Measurements from ENCODE around the gene IFNA6.

The IFNA6 gene

DNA sequence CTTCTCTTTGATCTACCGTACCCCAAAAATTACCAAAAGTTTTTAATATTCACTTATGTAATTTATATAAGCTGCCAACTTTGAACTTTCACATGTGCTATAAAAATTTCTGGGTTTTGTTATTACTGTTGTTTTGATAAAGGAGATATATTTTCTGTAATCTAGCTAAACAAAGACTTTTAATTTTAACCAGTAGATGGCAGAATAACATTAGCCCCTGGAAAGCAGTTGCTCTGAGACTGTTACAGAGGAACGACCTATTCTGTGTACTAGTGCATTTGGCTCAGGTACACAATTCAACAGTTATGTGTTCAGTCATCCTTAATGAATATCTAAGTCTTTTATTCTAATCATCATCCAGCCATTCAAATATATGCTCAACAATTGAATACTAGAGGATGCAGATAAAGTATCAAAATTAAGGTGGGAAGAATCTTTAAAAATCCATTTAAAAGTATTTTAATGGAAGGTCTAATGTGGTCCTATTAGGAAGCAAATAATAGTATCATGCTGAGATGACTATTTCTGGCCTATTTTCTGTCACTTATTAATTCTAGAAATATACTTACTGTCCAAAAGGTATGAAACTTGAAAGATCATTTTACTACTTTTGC lies 24.1 kb downstream of the IFNA6 start:
- no peak for DNase-seq

DNA sequence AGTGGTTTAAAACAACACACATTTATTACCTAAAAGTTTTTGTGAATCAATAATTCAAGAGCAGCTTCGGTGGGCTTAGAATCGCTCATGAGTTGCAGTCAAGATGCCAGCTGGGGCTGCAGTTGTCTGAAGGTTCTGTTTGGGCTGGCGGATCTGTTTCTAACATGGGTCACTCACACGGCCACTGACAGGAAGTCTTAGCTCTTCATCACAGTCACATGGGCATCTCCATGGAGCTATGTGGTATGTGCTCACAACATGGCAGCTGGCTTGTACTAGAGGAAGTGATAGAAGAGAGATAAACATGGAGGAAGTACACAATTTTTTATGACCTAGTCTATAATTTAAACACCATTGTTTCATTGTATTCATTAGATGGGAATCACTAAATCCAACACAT lies 26.6 kb downstream of the IFNA6 start:
- no peak for DNase-seq

DNA sequence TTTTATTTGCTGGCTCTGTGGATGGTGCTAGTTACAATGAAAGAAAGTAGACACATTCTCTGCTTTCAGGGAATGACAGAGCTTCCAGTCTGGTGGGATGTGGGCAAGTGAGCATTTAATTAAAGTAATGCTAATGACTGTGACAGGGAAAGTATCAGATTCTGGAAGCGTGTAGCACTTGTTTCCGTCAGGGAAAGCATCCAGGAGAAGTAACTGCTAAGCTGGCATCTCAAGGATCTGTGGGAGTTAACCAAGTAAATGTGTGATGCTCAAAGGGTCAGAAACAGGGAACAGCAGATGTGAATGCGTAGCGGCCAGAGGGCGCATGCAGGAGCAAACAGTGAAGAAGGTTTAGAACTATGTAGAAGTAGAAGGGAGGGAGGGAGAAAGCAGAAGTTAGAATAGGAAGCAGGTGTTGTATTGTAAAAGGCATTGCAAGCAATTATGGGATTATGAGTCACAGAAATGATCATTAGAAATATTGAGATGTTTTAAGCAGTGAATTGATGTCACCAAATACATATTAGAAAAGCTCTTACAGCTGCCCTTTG lies 27.7 kb downstream of the IFNA6 start:
- no peak for DNase-seq

DNA sequence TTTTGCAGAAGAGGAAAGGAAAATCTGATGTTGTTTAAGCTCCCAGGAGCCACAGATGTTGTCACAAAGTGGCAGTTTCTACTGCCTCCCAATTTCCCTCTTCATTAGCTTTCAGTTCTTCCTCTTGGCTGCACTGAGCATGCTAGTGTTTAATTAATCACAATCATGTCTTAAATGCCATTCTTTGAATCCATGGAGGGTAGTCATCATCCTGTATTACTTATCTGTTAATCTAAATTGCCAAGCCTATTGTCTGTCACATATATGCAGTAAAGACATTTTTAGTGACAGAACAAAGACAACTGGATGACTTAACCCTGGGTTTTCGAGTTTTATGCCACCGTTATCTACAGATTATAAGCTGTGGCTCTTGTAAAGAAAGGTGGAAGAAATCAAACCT lies 30.2 kb downstream of the IFNA6 start:
- no peak for DNase-seq

DNA sequence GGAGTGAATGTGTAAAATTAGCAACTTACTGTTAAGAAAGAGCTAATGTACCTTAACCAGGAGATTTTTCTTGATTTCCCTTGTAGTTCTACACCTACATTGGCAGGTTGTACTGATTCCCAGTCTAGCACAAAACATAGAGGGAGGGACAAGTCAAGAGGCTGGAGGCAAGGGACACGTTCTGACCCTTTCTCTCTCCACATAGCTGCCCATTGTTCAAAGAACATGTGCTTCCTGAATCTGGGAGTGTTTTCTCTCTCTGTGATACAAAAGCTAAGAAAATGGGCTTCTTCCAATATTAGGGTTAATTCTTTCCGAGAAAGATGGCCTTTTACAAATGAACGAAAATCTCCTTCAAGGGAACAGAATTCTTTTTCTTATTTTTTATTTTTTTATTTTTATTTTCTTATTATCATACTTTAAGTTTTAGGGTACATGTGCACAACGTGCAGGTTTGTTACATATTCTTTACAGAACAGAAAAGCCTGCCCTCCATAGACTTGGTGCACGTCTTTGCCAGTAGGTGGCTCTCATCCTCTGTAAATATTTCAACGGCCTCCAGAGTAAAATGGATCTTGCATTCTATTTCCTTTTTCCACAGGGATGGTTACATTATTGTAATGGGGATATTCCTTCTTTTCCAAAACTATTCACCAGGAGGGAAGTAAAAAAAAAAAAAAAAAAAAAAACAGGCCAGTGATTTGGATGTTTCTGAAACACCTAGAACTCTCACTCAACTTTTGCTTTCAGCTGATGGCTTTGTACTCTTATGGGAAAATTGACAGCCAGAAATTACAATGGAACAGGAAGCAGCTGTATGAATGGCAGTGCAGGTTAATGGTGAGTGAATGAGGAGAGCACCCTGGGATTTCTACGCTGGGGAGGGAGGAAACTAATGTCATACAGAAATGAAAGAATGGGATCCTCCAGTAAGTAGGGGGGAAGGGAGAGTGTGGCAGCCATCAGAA lies 32.4 kb downstream of the IFNA6 start:
- no peak for DNase-seq

DNA sequence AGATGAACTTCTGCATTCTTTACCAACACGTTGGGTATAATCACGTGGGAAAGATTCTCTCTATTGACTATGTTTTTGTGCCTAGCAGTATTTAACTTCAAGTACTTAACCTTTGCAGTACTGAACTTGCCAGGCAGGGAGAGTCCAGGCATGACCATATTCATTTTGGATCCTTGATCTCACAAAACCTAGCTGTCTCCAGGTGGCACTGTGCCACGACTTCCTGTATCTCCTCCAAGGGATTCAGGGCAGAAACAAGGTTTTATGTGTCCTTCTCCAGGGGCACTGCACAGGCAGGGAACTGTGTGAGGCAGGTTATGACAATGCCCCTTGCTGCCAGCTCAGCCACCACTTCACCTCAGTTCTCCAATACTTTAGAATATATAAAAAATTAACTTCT lies 33.8 kb downstream of the IFNA6 start:
- DNase-seq: no peak

DNA sequence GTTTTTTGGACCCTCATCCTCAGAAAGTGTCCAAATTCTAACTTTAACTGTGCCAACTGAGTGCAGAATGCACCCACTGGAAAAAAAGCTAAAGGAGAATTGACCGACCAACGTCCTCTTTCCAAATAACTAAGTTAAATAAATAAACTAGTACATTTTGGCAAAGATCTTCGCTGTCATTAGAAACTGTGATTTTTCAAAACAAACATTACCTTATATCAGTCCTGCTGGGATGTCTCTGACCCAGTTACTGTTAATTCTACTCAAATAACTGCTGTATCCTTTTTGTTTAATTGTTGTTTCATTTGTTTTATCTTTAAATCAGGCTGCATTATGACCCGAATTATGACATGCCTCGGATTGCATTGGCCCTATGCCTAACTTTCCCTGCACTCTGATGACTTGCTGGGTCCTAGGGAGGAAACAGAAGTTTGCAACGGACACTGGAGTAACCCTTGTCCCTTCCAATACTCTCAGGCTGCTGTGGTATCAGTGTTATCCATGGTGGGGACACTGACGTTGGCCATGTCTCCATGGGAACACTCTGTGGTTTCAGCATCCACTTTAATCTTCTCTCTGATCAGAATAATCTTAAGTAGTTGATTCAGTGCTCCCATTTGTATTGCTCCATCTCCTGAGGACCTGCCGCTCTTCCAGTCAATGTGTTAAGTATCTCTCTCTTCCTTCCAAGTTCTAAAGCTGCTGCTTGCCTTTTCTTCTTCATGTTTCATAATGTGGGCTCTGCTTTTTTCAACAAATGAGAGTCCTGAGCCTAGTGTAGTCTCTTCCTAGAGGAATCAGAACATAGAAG lies 34.5 kb downstream of the IFNA6 start:
- no peak for DNase-seq

DNA sequence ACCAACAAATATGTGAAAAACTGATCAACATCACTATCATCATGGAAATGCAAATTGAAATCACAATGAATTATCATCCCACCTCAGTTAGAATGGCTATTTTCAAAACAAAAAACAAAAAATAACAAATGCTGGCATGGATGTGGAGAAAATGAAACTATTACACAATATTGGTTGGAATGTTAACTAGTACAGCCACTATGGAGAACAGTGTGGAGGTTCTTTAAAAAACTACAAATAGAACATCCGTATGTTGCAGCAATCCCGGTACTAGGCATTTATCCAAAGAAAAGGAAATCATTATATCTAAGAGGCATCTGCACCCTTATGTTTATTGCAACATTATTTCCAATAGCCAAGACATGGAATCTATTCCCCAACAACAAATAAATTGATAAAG lies 36.5 kb downstream of the IFNA6 start:
- no peak for DNase-seq

DNA sequence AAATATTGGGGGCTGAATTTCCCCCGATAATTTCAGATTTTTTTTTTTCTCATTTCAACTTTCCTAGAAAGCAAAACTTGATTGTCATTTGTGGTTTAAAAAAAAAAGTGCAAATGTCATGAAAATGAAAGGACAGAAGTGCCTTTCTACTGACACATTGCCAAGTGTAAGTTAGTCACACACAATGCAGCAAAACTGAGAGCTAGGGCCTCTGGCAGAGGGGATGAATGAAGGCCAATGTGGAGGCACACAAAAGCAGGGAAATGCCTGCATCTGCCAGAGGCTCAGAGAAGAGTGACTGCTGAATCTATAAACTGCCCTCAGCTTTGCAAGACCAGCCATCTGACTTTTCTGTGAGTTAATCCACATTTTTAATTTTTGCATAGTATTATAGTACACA lies 38.8 kb downstream of the IFNA6 start:
- DNase-seq: no peak

DNA sequence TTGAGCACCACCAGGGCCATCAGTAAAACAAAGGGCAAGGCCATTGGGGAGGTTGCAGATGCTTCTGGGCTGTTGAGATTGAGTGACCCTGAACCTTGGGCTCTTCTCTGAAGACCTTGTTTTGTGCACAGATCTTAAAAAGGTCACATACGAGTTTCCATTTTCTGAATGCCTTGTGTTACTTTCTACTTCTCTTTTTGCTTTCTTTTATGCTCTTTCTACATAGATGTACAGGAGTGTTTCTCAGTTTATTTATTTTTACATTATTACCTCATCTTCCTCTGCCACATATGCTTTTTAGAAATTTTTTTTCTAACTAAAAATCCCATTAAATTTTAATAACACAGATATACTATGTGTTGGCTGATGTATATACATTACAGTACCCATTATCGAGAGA lies 45.5 kb downstream of the IFNA6 start, which contains the start of gene IFNA5:
IFNA5 (minus strand) TSS at position 101 of the 400 bp plus-strand sequence; CDS start at position 44, 57 bp downstream.
- DNase-seq: no peak
